ENCODE data around the gene NELL2. TPM values are rescaled to one million over a fixed set of nuclear protein-coding genes. Genes with fewer than 3 reads are reported as not detected.

NELL2 gene
- total RNA-seq, 2 donors from 2014 or later, result 2.9 to 6.1 TPM

Other genes with a start within 250 kb of the NELL2 start
- not detected for gene DBX2, start 174.8 kb upstream of the NELL2 start, total RNA-seq